GM23248 (cell line): Measurements from ENCODE around the gene TRPV4. TPM values are rescaled to one million over a fixed set of nuclear protein-coding genes. Genes with fewer than 3 reads are reported as not detected.

ENCODE experiments used
- DNase-seq: peaks from one replicate; pipeline ENCODE4 v3.0.0-alpha.2; 2015
- H2AFZ ChIP-seq: fragments of 200-600 bp; sonication (generic); 2 replicates; pipeline ENCODE4 v1.6.1; 2016; ENCODE audit warnings: antibody characterized with exemption
- H3F3A ChIP-seq: fragments of 200-600 bp; sonication (generic); 2 replicates; pipeline ENCODE4 v1.6.1; 2016; ENCODE audit warnings: mild to moderate bottlenecking, antibody characterized with exemption, mixed run types; ENCODE audit not compliant: insufficient read depth
- H3K27ac ChIP-seq: fragments of 200-600 bp; sonication (generic); 2 replicates; pipeline ENCODE4 v1.5.1; 2016; ENCODE audit warnings: mild to moderate bottlenecking
- H3K27me3 ChIP-seq: fragments of 200-600 bp; sonication (generic); replicated peaks from 2 replicates; pipeline ENCODE4 v1.6.1; 2016; ENCODE audit warnings: mild to moderate bottlenecking; ENCODE audit not compliant: insufficient read depth
- H3K36me3 ChIP-seq: fragments of 200-600 bp; sonication (generic); 2 replicates; pipeline ENCODE4 v1.6.1; 2016; ENCODE audit warnings: low read depth, mild to moderate bottlenecking
- H3K4me1 ChIP-seq: fragments of 200-600 bp; sonication (generic); 2 replicates; pipeline ENCODE4 v1.6.1; 2016; ENCODE audit warnings: mild to moderate bottlenecking; ENCODE audit not compliant: insufficient read depth
- H3K4me2 ChIP-seq: fragments of 200-600 bp; sonication (generic); one replicate; pipeline ENCODE4 v1.6.1; 2016; ENCODE audit warnings: mild to moderate bottlenecking; ENCODE audit not compliant: unreplicated experiment
- H3K4me3 ChIP-seq: fragments of 200-600 bp; sonication (generic); 2 replicates; pipeline ENCODE4 v1.5.1; 2016; ENCODE audit warnings: mild to moderate bottlenecking
- H3K79me2 ChIP-seq: fragments of 200-600 bp; sonication (generic); 2 replicates; pipeline ENCODE4 v1.6.1; 2016; ENCODE audit warnings: mild to moderate bottlenecking; ENCODE audit not compliant: insufficient read depth
- H3K9ac ChIP-seq: fragments of 200-600 bp; sonication (generic); 2 replicates; pipeline ENCODE4 v1.6.1; 2016; ENCODE audit warnings: mild to moderate bottlenecking
- H3K9me2 ChIP-seq: fragments of 200-600 bp; sonication (generic); 2 replicates; pipeline ENCODE4 v1.6.1; 2016; ENCODE audit warnings: mixed run types, mild to moderate bottlenecking, moderate library complexity; ENCODE audit not compliant: insufficient read depth
- H3K9me3 ChIP-seq: fragments of 200-600 bp; sonication (generic); one replicate; pipeline ENCODE4 v1.6.1; 2017; ENCODE audit warnings: low read depth
- H4K20me1 ChIP-seq: fragments of 200-600 bp; sonication (generic); 2 replicates; pipeline ENCODE4 v1.6.0; 2016; ENCODE audit not compliant: insufficient read depth
- EZH2 ChIP-seq: fragments of 200-600 bp; sonication (generic); IDR thresholded peaks from 2 replicates; pipeline ENCODE4 v1.6.1; 2018; ENCODE audit warnings: antibody characterized with exemption, mild to moderate bottlenecking; ENCODE audit not compliant: insufficient read depth, poor library complexity, severe bottlenecking
- EZH2phosphoT487 ChIP-seq: fragments of 200-600 bp; sonication (generic); IDR thresholded peaks from 2 replicates; pipeline ENCODE4 v1.6.1; 2018; ENCODE audit warnings: antibody characterized with exemption, moderate library complexity, mild to moderate bottlenecking, low read depth; ENCODE audit not compliant: insufficient read depth
- WGBS, 2 experiments: methylation state at CpG; one replicate each; pipeline ENCODE4 v1.1.6; 2015 to 2017; ENCODE audit warnings: low lambda C conversion rate in 2 of 2, low coverage in 1 of 2; ENCODE audit errors: missing lambda C conversion rate in 2 of 2; 5-methylcytosine and 5-hydroxymethylcytosine counted together
- in situ Hi-C: fragments of 300-500 bp; cut with MboI; formaldehyde crosslinking; loops from 2 replicates; pipeline ENCODE4 v1.15.0; 2020
- polyA plus RNA-seq: library from polyadenylated mRNA; unstranded; fragments of >200 nt; fragmentation: Nextera tagmentation; extraction: Ambion mirVana; gene quantifications from 2 replicates; pipeline ENCODE4 v1.2.1, GENCODE V29; 2016
- total RNA-seq: library from RNA; depleted of rRNA; stranded (reverse); fragments of >200 nt; shearing (Covaris generic); gene quantifications from 2 replicates; pipeline ENCODE4 v1.2.3, GENCODE V29; 2014

Gene TRPV4
- total and polyA plus RNA-seq, 2 experiments from 2014 or later = 0.65 to 2.6 TPM

DNA sequence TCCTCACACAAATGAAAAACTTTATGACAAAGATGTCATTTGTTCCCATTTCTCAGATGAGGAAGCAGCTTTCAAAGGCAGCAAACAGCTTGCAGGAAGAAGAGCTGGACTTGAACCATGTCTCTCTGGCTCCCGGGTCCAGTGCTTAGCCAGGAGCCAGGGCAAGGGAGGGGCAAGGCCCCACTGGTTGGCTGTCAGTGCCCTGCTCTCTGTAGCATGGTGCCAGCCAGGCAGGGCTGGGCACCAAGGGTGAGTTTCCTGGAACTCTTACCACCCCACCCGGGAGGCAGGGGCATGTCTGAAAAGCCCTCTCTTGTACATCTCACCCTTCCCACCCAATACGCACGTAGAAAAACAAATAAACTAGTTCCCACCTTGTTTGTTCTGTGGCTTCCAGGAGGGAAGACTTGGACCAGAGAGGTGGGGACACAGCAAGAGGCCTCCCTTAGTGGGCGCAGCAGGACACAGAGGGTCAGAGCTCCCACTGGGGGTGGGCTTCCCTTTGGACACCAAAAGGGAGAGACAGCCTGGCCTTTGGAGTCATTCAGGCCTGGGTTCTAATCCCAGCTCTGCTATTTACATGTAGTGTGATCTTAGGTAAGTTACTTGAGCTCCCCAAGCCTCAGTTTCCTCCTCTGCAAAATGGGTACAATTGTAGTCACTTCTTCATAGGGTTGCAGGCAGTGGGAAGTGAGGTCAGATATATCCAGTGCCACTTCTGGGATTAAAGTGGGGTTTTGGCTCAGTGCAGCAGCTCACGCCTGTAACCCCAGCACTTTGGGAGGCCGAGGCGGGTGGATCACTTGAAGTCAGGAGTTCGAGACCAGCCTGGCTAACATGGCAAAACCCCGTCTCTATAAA is 17.2 kb downstream of the TRPV4 start:
- Histone ChIP-seq H2AFZ (no peak overlapping the region), H3K36me3 (no peaks in the 10 kb centered on the region), H3K27ac (no peak overlapping the region), H4K20me1 (no peaks in the 10 kb centered on the region), H3K9ac (no peak overlapping the region), H3K9me3 (no peaks in the 10 kb centered on the region), H3F3A (no peaks in the 10 kb centered on the region; the same call in 1 of the 2 replicates), H3K4me2 (no peak overlapping the region), H3K9me2 (no peaks in the 10 kb centered on the region), H3K4me3 (no peak overlapping the region), H3K27me3 (no peaks in the 10 kb centered on the region), H3K79me2 (no peaks in the 10 kb centered on the region), H3K4me1 (peaks cover 5% of the 10 kb centered on the region; the same call in 1 of the 2 replicates)
- WGBS, 2 experiments = 92 to 93% methylated on average over 10 of the region's 10 CpGs
- DNase-seq = no peak
- TF ChIP-seq EZH2phosphoT487 (no peak), EZH2 (no peak)
- in situ Hi-C loops = no loop called here

DNA sequence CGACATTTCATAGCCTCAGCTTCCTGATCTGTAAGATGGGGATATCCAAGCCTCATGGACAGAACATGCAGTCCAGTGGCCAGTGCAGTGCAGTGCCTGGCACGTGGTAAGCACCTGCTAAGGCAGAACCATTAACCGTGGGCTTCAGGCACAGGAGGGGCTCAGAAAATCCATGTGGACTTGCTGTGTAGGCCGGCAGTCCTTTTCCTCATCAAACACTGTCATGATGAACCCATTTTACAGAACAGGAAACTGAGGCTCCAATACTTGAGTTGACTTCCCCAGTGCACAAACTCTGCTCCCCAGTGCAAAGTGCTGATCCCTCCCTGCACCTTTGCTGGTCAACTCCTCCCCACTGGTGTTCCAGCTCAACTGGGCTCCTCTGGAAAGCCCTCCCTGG is 18.0 kb downstream of the TRPV4 start:
- no peaks in the 10 kb centered on the region; the same call in 1 of the 2 replicates for H3F3A ChIP-seq
- H3K4me2 ChIP-seq = no peak overlapping the region
- H3K9me3 ChIP-seq = no peaks in the 10 kb centered on the region
- no peak overlapping the region for H3K27ac ChIP-seq
- H3K79me2 ChIP-seq = no peaks in the 10 kb centered on the region
- no peak overlapping the region for H2AFZ ChIP-seq
- in situ Hi-C loops = no loop called here
- H3K27me3 ChIP-seq = no peaks in the 10 kb centered on the region
- no peak for TF ChIP-seq EZH2phosphoT487
- TF ChIP-seq EZH2 = no peak
- no peaks in the 10 kb centered on the region for H3K36me3 ChIP-seq
- WGBS, 2 experiments = 77 to 79% methylated on average over 4 of the region's 4 CpGs
- H3K4me3 ChIP-seq = no peak overlapping the region
- H3K4me1 ChIP-seq = peaks cover 5% of the 10 kb centered on the region; the same call in 1 of the 2 replicates
- H4K20me1 ChIP-seq = no peaks in the 10 kb centered on the region
- no peak for DNase-seq
- no peaks in the 10 kb centered on the region for H3K9me2 ChIP-seq
- H3K9ac ChIP-seq = no peak overlapping the region

DNA sequence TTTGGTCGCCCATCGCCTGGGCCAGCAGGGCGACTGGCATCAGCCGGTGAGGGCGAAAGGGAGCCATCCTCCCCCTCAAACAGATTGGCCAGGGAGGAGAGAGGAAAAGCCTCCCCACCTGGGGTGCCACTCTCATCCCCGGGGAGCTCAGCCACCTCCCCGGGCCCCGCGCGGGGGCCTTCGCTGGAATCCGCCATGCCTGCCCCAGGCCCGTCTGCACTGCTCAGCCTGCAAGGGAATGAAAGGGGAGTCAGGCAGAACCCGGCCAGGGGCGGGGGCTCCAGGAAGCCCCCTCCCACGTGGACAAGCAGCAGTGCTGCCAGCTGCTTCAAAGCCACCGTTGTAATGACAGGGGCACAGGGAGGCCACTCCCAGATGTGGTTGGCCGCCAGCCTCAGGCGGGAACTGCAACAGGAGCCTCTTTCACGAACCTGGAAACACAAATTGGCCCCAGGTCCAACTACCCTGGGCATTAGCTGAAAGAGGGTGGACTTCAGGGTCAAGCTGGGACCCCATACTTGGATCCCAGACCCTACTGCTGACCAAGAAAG is 18.5 kb downstream of the TRPV4 start:
- no peak overlapping the region for H3K4me3 ChIP-seq
- peaks cover 5% of the 10 kb centered on the region; the same call in 1 of the 2 replicates for H3K4me1 ChIP-seq
- no peak overlapping the region for H3K27ac ChIP-seq
- H3K79me2 ChIP-seq = no peaks in the 10 kb centered on the region
- no peak overlapping the region for H2AFZ ChIP-seq
- no peaks in the 10 kb centered on the region for H3K27me3 ChIP-seq
- no peaks in the 10 kb centered on the region; the same call in 1 of the 2 replicates for H3F3A ChIP-seq
- no peaks in the 10 kb centered on the region for H3K9me2 ChIP-seq
- H3K36me3 ChIP-seq = no peaks in the 10 kb centered on the region
- DNase-seq = no peak
- no peak for TF ChIP-seq EZH2
- no peak for TF ChIP-seq EZH2phosphoT487
- H3K9ac ChIP-seq = no peak overlapping the region
- no peaks in the 10 kb centered on the region for H3K9me3 ChIP-seq
- in situ Hi-C loops = no loop called here
- H4K20me1 ChIP-seq = no peaks in the 10 kb centered on the region
- WGBS, 2 experiments = 79 to 81% methylated on average over 19 to 20 of the region's 20 CpGs
- no peak overlapping the region for H3K4me2 ChIP-seq

DNA sequence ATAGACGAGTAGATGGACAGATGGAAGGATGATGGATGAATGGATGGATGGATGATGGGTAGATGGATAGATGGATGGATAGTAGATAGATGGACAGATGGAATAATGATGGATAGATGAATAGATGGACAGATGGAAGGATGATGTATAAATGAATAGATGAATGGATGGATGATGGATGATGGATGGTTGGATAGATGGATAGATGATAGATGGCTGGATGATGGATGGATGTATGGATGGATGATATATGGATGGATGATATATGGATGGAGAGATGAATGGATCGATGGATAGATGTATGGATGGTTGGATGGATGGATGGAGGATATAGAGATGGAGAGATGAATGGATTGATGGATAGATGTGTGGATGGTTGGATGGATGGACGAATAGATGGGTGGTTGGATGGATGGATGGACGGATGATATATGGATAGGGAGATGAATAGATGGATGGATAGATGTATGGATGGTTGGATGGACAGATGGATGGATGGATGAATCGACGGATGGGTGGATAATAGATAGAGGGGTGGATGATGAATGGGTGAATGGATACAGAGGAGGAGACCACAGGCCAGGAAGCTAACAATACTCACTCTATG is 19.3 kb downstream of the TRPV4 start:
- H4K20me1 ChIP-seq = no peaks in the 10 kb centered on the region
- no peaks in the 10 kb centered on the region for H3K36me3 ChIP-seq
- no peak for TF ChIP-seq EZH2
- H3K4me3 ChIP-seq = no peak overlapping the region
- in situ Hi-C loops = no loop called here
- H3K9me3 ChIP-seq = no peaks in the 10 kb centered on the region
- 85 to 90% methylated on average over 6 of the region's 6 CpGs for WGBS, 2 experiments
- DNase-seq = no peak
- H2AFZ ChIP-seq = no peak overlapping the region
- H3K27me3 ChIP-seq = no peaks in the 10 kb centered on the region
- H3K4me2 ChIP-seq = no peak overlapping the region
- H3F3A ChIP-seq = no peaks in the 10 kb centered on the region; the same call in 1 of the 2 replicates
- no peak overlapping the region for H3K9ac ChIP-seq
- H3K9me2 ChIP-seq = no peaks in the 10 kb centered on the region
- no peak overlapping the region for H3K27ac ChIP-seq
- peaks cover 5% of the 10 kb centered on the region; the same call in 1 of the 2 replicates for H3K4me1 ChIP-seq
- no peaks in the 10 kb centered on the region for H3K79me2 ChIP-seq
